Measurements from ENCODE around the gene AKAP7.

The AKAP7 gene

DNA sequence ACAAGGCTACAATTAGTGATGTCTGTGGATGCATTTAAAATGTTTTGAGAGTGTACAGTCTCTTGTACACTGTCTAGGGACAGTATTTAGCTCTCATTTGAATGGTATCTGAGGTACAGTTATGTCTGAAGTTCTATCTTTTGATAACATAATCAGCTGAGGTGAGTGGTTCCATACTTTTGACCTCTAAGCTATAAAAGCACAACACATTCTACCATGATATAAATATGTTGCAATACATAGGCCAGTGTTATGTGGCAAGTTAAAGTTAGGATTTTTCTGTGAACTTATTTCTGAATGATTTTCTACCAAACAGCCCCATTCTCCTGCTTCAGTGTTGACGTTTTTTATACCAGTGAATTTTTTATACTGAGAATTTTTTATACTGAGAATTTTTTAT, 77.6 kb downstream of the AKAP7 start:
- H3K4me2 ChIP-seq (ENCODE audit: insufficient read depth, low read length) = 0 out of 2 replicates have a peak overlapping the region, but pooled peaks have one; percentile 48
- H3K36me3 ChIP-seq (ENCODE audit: insufficient read depth, low read length) = no peaks in the 10 kb centered on the region
- H2AFZ ChIP-seq (ENCODE audit: low read depth, low read length) = no peak overlapping the region
- H3K4me1 ChIP-seq (ENCODE audit: insufficient read depth, low read length) = peaks cover 35% of the 10 kb centered on the region
- H3K79me2 ChIP-seq (ENCODE audit: insufficient read depth, low read length) = no peaks in the 10 kb centered on the region
- H3K27me3 ChIP-seq (ENCODE audit: insufficient read depth, low read length, poor library complexity) = no peaks in the 10 kb centered on the region
- TF ChIP-seq EZH2 (IDR thresholded peaks at IDR 0.05; ENCODE audit: borderline replicate concordance, low read depth, low read length, severe bottlenecking) = no peak
- TF ChIP-seq, protein P1, sequence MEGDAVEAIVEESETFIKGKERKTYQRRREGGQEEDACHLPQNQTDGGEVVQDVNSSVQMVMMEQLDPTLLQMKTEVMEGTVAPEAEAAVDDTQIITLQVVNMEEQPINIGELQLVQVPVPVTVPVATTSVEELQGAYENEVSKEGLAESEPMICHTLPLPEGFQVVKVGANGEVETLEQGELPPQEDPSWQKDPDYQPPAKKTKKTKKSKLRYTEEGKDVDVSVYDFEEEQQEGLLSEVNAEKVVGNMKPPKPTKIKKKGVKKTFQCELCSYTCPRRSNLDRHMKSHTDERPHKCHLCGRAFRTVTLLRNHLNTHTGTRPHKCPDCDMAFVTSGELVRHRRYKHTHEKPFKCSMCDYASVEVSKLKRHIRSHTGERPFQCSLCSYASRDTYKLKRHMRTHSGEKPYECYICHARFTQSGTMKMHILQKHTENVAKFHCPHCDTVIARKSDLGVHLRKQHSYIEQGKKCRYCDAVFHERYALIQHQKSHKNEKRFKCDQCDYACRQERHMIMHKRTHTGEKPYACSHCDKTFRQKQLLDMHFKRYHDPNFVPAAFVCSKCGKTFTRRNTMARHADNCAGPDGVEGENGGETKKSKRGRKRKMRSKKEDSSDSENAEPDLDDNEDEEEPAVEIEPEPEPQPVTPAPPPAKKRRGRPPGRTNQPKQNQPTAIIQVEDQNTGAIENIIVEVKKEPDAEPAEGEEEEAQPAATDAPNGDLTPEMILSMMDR (IDR thresholded peaks at IDR 0.05; ENCODE audit: borderline replicate concordance, extremely low read depth, low read length, poor library complexity, severe bottlenecking) = no peak
- H3K4me3 ChIP-seq (ENCODE audit: low read depth in 1 of 2, low read length in 2 of 2) = no peak overlapping the region
- DNase-seq = no peak
- peak overlapping the region; percentile 18; the same call in 1 of the 2 replicates for H3K9ac ChIP-seq (ENCODE audit: low read depth, low read length)
- H4K20me1 ChIP-seq (ENCODE audit: insufficient read depth, low read length) = no peaks in the 10 kb centered on the region
- no peak for ATAC-seq (ENCODE audit: insufficient read depth, low read depth)
- no peaks in the 10 kb centered on the region for H3K9me3 ChIP-seq (ENCODE audit: insufficient read depth, low read length, severe bottlenecking)
- H3K27ac ChIP-seq (ENCODE audit: low read length) = peak overlapping the region; percentile 70

DNA sequence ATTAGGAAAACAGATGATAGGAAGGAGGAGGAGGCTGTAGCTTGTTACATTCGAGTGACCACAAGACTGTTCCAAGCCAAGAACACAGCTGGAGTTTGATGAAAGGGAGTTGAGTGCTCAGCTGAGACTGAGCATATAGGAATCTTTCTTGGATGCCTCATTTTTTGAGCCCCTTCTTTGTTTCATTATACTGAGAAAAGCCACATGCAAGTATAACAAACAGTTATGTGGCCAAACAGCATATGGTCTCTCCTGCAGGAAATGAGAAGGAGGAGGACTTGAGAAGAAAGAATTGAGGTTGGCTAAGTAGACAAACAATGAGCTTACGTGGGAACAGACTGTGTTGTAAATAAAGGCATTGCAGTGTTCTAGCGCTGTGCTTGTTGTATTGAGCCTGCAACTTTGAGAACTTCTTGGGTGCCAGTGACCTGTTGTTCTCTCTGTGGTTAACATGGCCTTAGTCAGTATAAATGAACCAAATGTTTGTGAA, 78.3 kb downstream of the AKAP7 start:
- Histone ChIP-seq H2AFZ (ENCODE audit: low read depth, low read length) (peak overlapping the region; percentile 57), H3K27ac (ENCODE audit: low read length) (peak overlapping the region; percentile 70), H4K20me1 (ENCODE audit: insufficient read depth, low read length) (no peaks in the 10 kb centered on the region), H3K27me3 (ENCODE audit: insufficient read depth, low read length, poor library complexity) (no peaks in the 10 kb centered on the region), H3K36me3 (ENCODE audit: insufficient read depth, low read length) (no peaks in the 10 kb centered on the region), H3K4me1 (ENCODE audit: insufficient read depth, low read length) (peaks cover 35% of the 10 kb centered on the region), H3K9me3 (ENCODE audit: insufficient read depth, low read length, severe bottlenecking) (no peaks in the 10 kb centered on the region), H3K4me3 (ENCODE audit: low read depth in 1 of 2, low read length in 2 of 2) (no peak overlapping the region), H3K79me2 (ENCODE audit: insufficient read depth, low read length) (no peaks in the 10 kb centered on the region), H3K9ac (ENCODE audit: low read depth, low read length) (peak overlapping the region; percentile 18; the same call in 1 of the 2 replicates), H3K4me2 (ENCODE audit: insufficient read depth, low read length) (peak overlapping the region; percentile 48)
- peak; percentile 91 for ATAC-seq (ENCODE audit: insufficient read depth, low read depth)
- TF ChIP-seq, protein P1 (IDR thresholded peaks at IDR 0.05; ENCODE audit: borderline replicate concordance, extremely low read depth, low read length, poor library complexity, severe bottlenecking) = no peak
- TF ChIP-seq EZH2 (IDR thresholded peaks at IDR 0.05; ENCODE audit: borderline replicate concordance, low read depth, low read length, severe bottlenecking) = no peak
- peak; percentile 50 for DNase-seq

DNA sequence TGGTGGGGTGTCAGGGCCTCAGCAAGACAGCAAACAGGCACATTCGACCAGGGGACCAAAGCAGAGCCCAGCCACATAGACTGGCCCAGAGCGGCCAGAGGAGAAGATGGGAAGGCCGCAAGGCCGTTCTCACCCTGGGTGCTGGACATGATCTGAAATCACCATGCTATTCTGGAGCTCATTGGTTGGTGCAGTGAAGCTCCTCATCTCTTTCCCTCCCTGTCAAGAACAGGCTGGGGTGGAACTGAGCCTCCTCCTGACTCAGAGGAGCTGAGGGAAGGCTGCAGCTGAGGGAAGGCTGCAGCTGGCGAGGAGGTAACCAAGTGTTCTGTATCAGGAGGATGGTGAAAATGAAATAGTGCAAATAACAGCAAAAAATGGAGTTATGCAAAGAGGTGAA, 80.0 kb downstream of the AKAP7 start:
- Histone ChIP-seq H3K36me3 (ENCODE audit: insufficient read depth, low read length) (no peaks in the 10 kb centered on the region), H3K9me3 (ENCODE audit: insufficient read depth, low read length, severe bottlenecking) (no peaks in the 10 kb centered on the region), H3K4me1 (ENCODE audit: insufficient read depth, low read length) (peaks cover 35% of the 10 kb centered on the region), H3K9ac (ENCODE audit: low read depth, low read length) (no peak overlapping the region), H3K4me3 (ENCODE audit: low read depth in 1 of 2, low read length in 2 of 2) (no peak overlapping the region), H3K79me2 (ENCODE audit: insufficient read depth, low read length) (no peaks in the 10 kb centered on the region), H3K27ac (ENCODE audit: low read length) (0 out of 2 replicates have a peak overlapping the region, but pooled peaks have one; percentile 34), H3K27me3 (ENCODE audit: insufficient read depth, low read length, poor library complexity) (no peaks in the 10 kb centered on the region), H4K20me1 (ENCODE audit: insufficient read depth, low read length) (no peaks in the 10 kb centered on the region), H3K4me2 (ENCODE audit: insufficient read depth, low read length) (no peak overlapping the region), H2AFZ (ENCODE audit: low read depth, low read length) (no peak overlapping the region)
- no peak for TF ChIP-seq EZH2 (IDR thresholded peaks at IDR 0.05; ENCODE audit: borderline replicate concordance, low read depth, low read length, severe bottlenecking)
- TF ChIP-seq, protein P1 (IDR thresholded peaks at IDR 0.05; ENCODE audit: borderline replicate concordance, extremely low read depth, low read length, poor library complexity, severe bottlenecking) = no peak
- DNase-seq (no peak), ATAC-seq (ENCODE audit: insufficient read depth, low read depth) (0 out of 3 replicates have a peak, but pooled peaks have one; percentile 21)
